HepG2 (cell line): ENCODE results near the gene ETFDH. TPM values are rescaled to one million over a fixed set of nuclear protein-coding genes. Genes with fewer than 3 reads are reported as not detected.
A peak's percentile ranks its signal among the peaks of the same experiment; 100 is the strongest.

Source experiments
- ATF5 ChIP-seq: sonication (generic); formaldehyde crosslinking; IDR thresholded peaks from 2 replicates; pipeline ENCODE4 v1.4.0; 2020; ENCODE audit warnings: mild to moderate bottlenecking, low read depth, missing genetic modification reagents
- ATRX ChIP-seq: sonication (generic); formaldehyde crosslinking; IDR thresholded peaks from 2 replicates; pipeline ENCODE4 v1.4.0; 2020; ENCODE audit warnings: missing genetic modification reagents, borderline replicate concordance
- BRCA1 ChIP-seq: sonication (generic); formaldehyde crosslinking; IDR thresholded peaks from 2 replicates; pipeline ENCODE4 v1.4.0; 2020; ENCODE audit warnings: missing genetic modification reagents
- CHD2 ChIP-seq: IDR thresholded peaks from 2 replicates; pipeline ENCODE4 v1.6.1; 2011; ENCODE audit warnings: low read depth, low read length, improper control_type of control experiment
- ESRRA ChIP-seq: sonication (generic); formaldehyde crosslinking; IDR thresholded peaks from 2 replicates; pipeline ENCODE4 v1.5.1; 2020; ENCODE audit warnings: mild to moderate bottlenecking, low read depth, missing genetic modification reagents
- GATAD2A ChIP-seq: IDR thresholded peaks from 2 replicates; pipeline ENCODE4 v1.6.1; 2016
- HNRNPL ChIP-seq: fragments of 200-400 bp; formaldehyde crosslinking; IDR thresholded peaks from 2 replicates; pipeline ENCODE4 v1.6.1; 2017; ENCODE audit warnings: mild to moderate bottlenecking, low read depth, low read length
- KDM1A ChIP-seq: IDR thresholded peaks from 2 replicates; pipeline ENCODE4 v1.6.1; 2016; ENCODE audit warnings: missing compliant biosample characterization
- MXD4 ChIP-seq: IDR thresholded peaks from 2 replicates; pipeline ENCODE4 v1.6.1; 2016; ENCODE audit warnings: mild to moderate bottlenecking, missing biosample characterization, missing genetic modification reagents
- SIX4 ChIP-seq: sonication (generic); formaldehyde crosslinking; IDR thresholded peaks from 2 replicates; pipeline ENCODE4 v1.4.0; 2020; ENCODE audit warnings: missing genetic modification reagents
- SNRNP70 ChIP-seq: fragments of 200-400 bp; formaldehyde crosslinking; IDR thresholded peaks from 2 replicates; pipeline ENCODE4 v1.6.1; 2017; ENCODE audit warnings: mild to moderate bottlenecking, low read depth, low read length, moderate library complexity
- SRSF1 ChIP-seq: fragments of 200-400 bp; formaldehyde crosslinking; optimal IDR thresholded peaks from 2 replicates; pipeline ENCODE3; 2017; ENCODE audit warnings: mild to moderate bottlenecking, low read depth, low read length, moderate library complexity
- U2AF2 ChIP-seq: fragments of 200-400 bp; formaldehyde crosslinking; IDR thresholded peaks from 2 replicates; pipeline ENCODE4 v1.6.1; 2017; ENCODE audit warnings: low read depth, mild to moderate bottlenecking, low read length
- ZC3H4 ChIP-seq: sonication (generic); formaldehyde crosslinking; IDR thresholded peaks from 2 replicates; pipeline ENCODE4 v1.4.0; 2020; ENCODE audit warnings: missing genetic modification reagents, borderline replicate concordance
- ZNF383 ChIP-seq: sonication (generic); formaldehyde crosslinking; IDR thresholded peaks from 2 replicates; pipeline ENCODE4 v1.4.0; 2020; ENCODE audit warnings: missing genetic modification reagents, mild to moderate bottlenecking, borderline replicate concordance
- ZNF496 ChIP-seq: sonication (generic); formaldehyde crosslinking; IDR thresholded peaks from 2 replicates; pipeline ENCODE4 v1.8.1; 2023; ENCODE audit warnings: mild to moderate bottlenecking, moderate library complexity, missing genetic modification reagents; ENCODE audit not compliant: insufficient replicate concordance
- ZNF564 ChIP-seq: sonication (generic); formaldehyde crosslinking; IDR thresholded peaks from 2 replicates; pipeline ENCODE4 v1.8.1; 2023; ENCODE audit warnings: mild to moderate bottlenecking, missing genetic modification reagents
- ZNF709 ChIP-seq: sonication (generic); formaldehyde crosslinking; IDR thresholded peaks from 2 replicates; pipeline ENCODE4 v1.5.0; 2020; ENCODE audit warnings: mild to moderate bottlenecking, missing genetic modification reagents
- ZNF773 ChIP-seq: sonication (generic); formaldehyde crosslinking; IDR thresholded peaks from 2 replicates; pipeline ENCODE4 v1.4.0; 2020; ENCODE audit warnings: missing genetic modification reagents, borderline replicate concordance
- ZNF782 ChIP-seq: sonication (generic); formaldehyde crosslinking; IDR thresholded peaks from 2 replicates; pipeline ENCODE4 v1.4.0; 2020; ENCODE audit warnings: missing genetic modification reagents, mild to moderate bottlenecking, borderline replicate concordance
- ZNF800 ChIP-seq: sonication (generic); formaldehyde crosslinking; IDR thresholded peaks from 2 replicates; pipeline ENCODE4 v1.4.0; 2020; ENCODE audit warnings: missing genetic modification reagents
- ZSCAN31 ChIP-seq: sonication (generic); formaldehyde crosslinking; IDR thresholded peaks from 2 replicates; pipeline ENCODE4 v1.5.0; 2020; ENCODE audit warnings: low read depth, mild to moderate bottlenecking, missing genetic modification reagents
- polyA plus RNA-seq, 8 experiments: library from polyadenylated mRNA; depleted of rRNA in 3 of 8; stranded (reverse) in 7 of 8; unstranded in 1 of 8; fragments of >200 nt; fragmentation: Illumina TruSeq in 4 of 8; extraction: Trizol in 4 of 8; gene quantifications; 2 replicates each; pipeline versions ENCODE4 v1.2.1 to v1.2.3, GENCODE V29; 2011 to 2016; ENCODE audit warnings: low read depth in 4 of 8, missing spikeins in 1 of 8, mixed read lengths in 1 of 8; ENCODE audit not compliant: insufficient read depth in 1 of 8
- total RNA-seq, 5 experiments: library from RNA; depleted of rRNA; stranded (reverse); fragments of >200 nt; fragmentation: Illumina TruSeq; extraction: Trizol; gene quantifications; 2 replicates each; pipeline ENCODE4 v1.2.3, GENCODE V29; 2016; ENCODE audit warnings: low read depth in 1 of 5
- TF ChIP-seq, protein P1 (sequence below): sonication (generic); formaldehyde crosslinking; IDR thresholded peaks from 2 replicates; pipeline ENCODE4 v1.8.0; 2022; ENCODE audit warnings: mild to moderate bottlenecking, missing genetic modification reagents, moderate library complexity
- TF ChIP-seq, protein P2 (sequence below): IDR thresholded peaks from 2 replicates; pipeline ENCODE4 v1.6.1; 2016; ENCODE audit warnings: low read depth, control low read depth

Gene ETFDH
- total and polyA plus RNA-seq, 2 of the 13 experiments (the other 11 are each of a cell fraction or from before 2014, with no cell fraction given) = 14.7 to 17.8 TPM

GRCh38 chr4:158671915-158672806 is at the start of gene ETFDH (continued):
- TF ChIP-seq ZNF383 (CRISPR knock-in tag) (no peak), ZSCAN31 (CRISPR knock-in tag) (peak; percentile 92), CHD2 (peak; percentile 82), ZC3H4 (CRISPR knock-in tag) (0 out of 2 replicates have a peak, but pooled peaks have one; percentile 25), ZNF496 (CRISPR knock-in tag) (no peak), HNRNPL (0 out of 2 replicates have a peak, but pooled peaks have one; percentile 41), ZNF564 (CRISPR knock-in tag) (peak; percentile 89), SIX4 (CRISPR knock-in tag) (peak; percentile 77; the same call in 1 of the 2 replicates), GATAD2A (CRISPR knock-in tag) (peak; percentile 81), BRCA1 (CRISPR knock-in tag) (peak; percentile 47; the same call in 1 of the 2 replicates), SRSF1 (peak; percentile 86), ESRRA (CRISPR knock-in tag) (peak; percentile 80), KDM1A (no peak), U2AF2 (no peak), ZNF709 (CRISPR knock-in tag) (0 out of 2 replicates have a peak, but pooled peaks have one; percentile 59), ZNF773 (CRISPR knock-in tag) (0 out of 2 replicates have a peak, but pooled peaks have one; percentile 14), SNRNP70 (no peak), ZNF782 (CRISPR knock-in tag) (no peak; the same call in 1 of the 2 replicates), ATF5 (no peak), ZNF800 (CRISPR knock-in tag) (peak; percentile 58; the same call in 1 of the 2 replicates), ATRX (CRISPR knock-in tag) (no peak), MXD4 (CRISPR knock-in tag) (peak; percentile 64; the same call in 1 of the 2 replicates)
- TF ChIP-seq, protein P1, sequence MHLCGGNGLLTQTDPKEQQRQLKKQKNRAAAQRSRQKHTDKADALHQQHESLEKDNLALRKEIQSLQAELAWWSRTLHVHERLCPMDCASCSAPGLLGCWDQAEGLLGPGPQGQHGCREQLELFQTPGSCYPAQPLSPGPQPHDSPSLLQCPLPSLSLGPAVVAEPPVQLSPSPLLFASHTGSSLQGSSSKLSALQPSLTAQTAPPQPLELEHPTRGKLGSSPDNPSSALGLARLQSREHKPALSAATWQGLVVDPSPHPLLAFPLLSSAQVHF = no peak
- TF ChIP-seq, protein P2, sequence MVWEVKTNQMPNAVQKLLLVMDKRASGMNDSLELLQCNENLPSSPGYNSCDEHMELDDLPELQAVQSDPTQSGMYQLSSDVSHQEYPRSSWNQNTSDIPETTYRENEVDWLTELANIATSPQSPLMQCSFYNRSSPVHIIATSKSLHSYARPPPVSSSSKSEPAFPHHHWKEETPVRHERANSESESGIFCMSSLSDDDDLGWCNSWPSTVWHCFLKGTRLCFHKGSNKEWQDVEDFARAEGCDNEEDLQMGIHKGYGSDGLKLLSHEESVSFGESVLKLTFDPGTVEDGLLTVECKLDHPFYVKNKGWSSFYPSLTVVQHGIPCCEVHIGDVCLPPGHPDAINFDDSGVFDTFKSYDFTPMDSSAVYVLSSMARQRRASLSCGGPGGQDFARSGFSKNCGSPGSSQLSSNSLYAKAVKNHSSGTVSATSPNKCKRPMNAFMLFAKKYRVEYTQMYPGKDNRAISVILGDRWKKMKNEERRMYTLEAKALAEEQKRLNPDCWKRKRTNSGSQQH (CRISPR knock-in tag) = peak; percentile 73; the same call in 1 of the 2 replicates
